ENCODE measurements around the gene CYP27C1. TPM values are rescaled to one million over a fixed set of nuclear protein-coding genes. Genes with fewer than 3 reads are reported as not detected.

The CYP27C1 gene
- total and polyA plus RNA-seq, 9 of the 15 experiments (the other 6 are each of a cell fraction or from before 2014, with no cell fraction given): not detected

DNA sequence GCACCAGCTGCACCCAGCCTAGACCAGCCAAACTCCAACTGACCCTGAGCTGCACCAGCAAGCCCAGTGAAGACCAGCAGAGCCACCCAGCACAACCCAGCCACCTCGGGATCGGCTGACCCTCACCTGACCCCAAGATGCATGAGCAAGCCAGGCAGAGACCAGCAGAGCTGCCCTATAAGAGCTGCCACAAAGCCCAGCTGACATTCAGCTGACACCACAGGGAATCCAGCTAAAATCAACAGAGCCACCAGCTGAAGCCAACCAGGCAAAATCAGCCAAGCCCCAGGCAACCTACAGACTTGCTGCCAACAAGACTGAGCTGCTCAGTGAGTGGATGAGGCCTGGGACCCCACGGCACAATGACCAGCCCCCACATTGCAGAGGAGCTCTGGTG lies 54.6 kb downstream of the CYP27C1 start:
- FAIRE-seq (no peak), ATAC-seq (no peak; the same call in 1 of the 3 replicates), DNase-seq (ENCODE audit: extremely low read depth in 1 of 4, low spot score in 3 of 4) (no peak)
- no peak overlapping the region for H3K27ac ChIP-seq (ENCODE audit: extremely low read depth, low read depth, low read length)
- CTCF ChIA-PET (ENCODE audit: low intra/inter-chr PET ratio): no interaction called here
- no peaks in the 10 kb centered on the region for H3K4me1 ChIP-seq (replicated peaks in 1 of 2; ENCODE audit: control insufficient read depth in 2 of 2, insufficient read depth in 2 of 2, low read length in 2 of 2)
- no peak for TF ChIP-seq ZNF23 (CRISPR knock-in tag; IDR thresholded peaks at IDR 0.05)
- TF ChIP-seq SIX5 (IDR thresholded peaks at IDR 0.05; ENCODE audit: borderline replicate concordance in 1 of 2, insufficient read depth in 1 of 2, low read depth in 1 of 2, low read length in 2 of 2): no peak
- no peak for TF ChIP-seq ZNF253 (CRISPR knock-in tag; conservative IDR thresholded peaks at IDR 0.05)
- no peak for TF ChIP-seq ARID2 (IDR thresholded peaks at IDR 0.05)
- no peak for TF ChIP-seq GABPB1 (CRISPR knock-in tag; IDR thresholded peaks at IDR 0.05)
- no peak for TF ChIP-seq CHCHD3 (CRISPR knock-in tag; IDR thresholded peaks at IDR 0.05)
- TF ChIP-seq ARHGAP35 (IDR thresholded peaks at IDR 0.05; ENCODE audit: partially characterized antibody): no peak
- TF ChIP-seq ZNF212 (CRISPR knock-in tag; IDR thresholded peaks at IDR 0.05): no peak
- TF ChIP-seq, protein P1, sequence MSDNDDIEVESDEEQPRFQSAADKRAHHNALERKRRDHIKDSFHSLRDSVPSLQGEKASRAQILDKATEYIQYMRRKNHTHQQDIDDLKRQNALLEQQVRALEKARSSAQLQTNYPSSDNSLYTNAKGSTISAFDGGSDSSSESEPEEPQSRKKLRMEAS (CRISPR knock-in tag; IDR thresholded peaks at IDR 0.05): no peak
- TF ChIP-seq SOX6 (IDR thresholded peaks at IDR 0.05): no peak
- no peak for TF ChIP-seq POLR3G (IDR thresholded peaks at IDR 0.05; ENCODE audit: extremely low read depth, insufficient read length, insufficient replicate concordance)
- TF ChIP-seq, protein P2, sequence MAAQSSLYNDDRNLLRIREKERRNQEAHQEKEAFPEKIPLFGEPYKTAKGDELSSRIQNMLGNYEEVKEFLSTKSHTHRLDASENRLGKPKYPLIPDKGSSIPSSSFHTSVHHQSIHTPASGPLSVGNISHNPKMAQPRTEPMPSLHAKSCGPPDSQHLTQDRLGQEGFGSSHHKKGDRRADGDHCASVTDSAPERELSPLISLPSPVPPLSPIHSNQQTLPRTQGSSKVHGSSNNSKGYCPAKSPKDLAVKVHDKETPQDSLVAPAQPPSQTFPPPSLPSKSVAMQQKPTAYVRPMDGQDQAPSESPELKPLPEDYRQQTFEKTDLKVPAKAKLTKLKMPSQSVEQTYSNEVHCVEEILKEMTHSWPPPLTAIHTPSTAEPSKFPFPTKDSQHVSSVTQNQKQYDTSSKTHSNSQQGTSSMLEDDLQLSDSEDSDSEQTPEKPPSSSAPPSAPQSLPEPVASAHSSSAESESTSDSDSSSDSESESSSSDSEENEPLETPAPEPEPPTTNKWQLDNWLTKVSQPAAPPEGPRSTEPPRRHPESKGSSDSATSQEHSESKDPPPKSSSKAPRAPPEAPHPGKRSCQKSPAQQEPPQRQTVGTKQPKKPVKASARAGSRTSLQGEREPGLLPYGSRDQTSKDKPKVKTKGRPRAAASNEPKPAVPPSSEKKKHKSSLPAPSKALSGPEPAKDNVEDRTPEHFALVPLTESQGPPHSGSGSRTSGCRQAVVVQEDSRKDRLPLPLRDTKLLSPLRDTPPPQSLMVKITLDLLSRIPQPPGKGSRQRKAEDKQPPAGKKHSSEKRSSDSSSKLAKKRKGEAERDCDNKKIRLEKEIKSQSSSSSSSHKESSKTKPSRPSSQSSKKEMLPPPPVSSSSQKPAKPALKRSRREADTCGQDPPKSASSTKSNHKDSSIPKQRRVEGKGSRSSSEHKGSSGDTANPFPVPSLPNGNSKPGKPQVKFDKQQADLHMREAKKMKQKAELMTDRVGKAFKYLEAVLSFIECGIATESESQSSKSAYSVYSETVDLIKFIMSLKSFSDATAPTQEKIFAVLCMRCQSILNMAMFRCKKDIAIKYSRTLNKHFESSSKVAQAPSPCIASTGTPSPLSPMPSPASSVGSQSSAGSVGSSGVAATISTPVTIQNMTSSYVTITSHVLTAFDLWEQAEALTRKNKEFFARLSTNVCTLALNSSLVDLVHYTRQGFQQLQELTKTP (IDR thresholded peaks at IDR 0.05; ENCODE audit: low read depth in 1 of 2, partially characterized antibody in 2 of 2): no peak
- no peak for TF ChIP-seq RBBP5 (IDR thresholded peaks at IDR 0.05; ENCODE audit: borderline replicate concordance, insufficient read depth, low read length, poor library complexity, severe bottlenecking)
- H4K20me1 ChIP-seq (replicated peaks; ENCODE audit: control insufficient read depth, insufficient read depth, low read length): no peaks in the 10 kb centered on the region; the same call in 1 of the 2 replicates
- BruUV-seq (replicated peaks): no TSS peak
- H3K9me3 ChIP-seq (replicated peaks; ENCODE audit: control insufficient read depth, insufficient read depth, low read depth, low read length): no peaks in the 10 kb centered on the region
- POLR2A ChIA-PET: interaction anchor here (0.7 kb wide), 1 partner anchor 243 kb away, joined by 3 read pairs; no protein-coding TSS in a partner anchor
- H3K4me2 ChIP-seq (ENCODE audit: insufficient read depth, low read length): no peak overlapping the region
- intact Hi-C loops (cut with micrococcal nuclease): no loop called here
- H3K4me3 ChIP-seq: no peak overlapping the region
- no peaks in the 10 kb centered on the region for H3K9me1 ChIP-seq (ENCODE audit: control insufficient read depth, insufficient read depth, low read length)
- peaks cover 7 to 44% of the 10 kb centered on the region in 2 experiments; a peak in 4 of 5 replicates for H3K27me3 ChIP-seq (ENCODE audit: control insufficient read depth in 2 of 2, insufficient read depth in 2 of 2, low read length in 2 of 2)
- peak overlapping the region in 1 of 2 experiments; percentile 20; a peak in 1 of 4 replicates for H3K9ac ChIP-seq (ENCODE audit: insufficient read depth in 1 of 2, low read depth in 2 of 2, low read length in 2 of 2)
- in situ Hi-C loops (cut with MboI): no loop called here
- no peaks in the 10 kb centered on the region for H3K36me3 ChIP-seq (ENCODE audit: control insufficient read depth, insufficient read depth, low read length)
- 0% methylated on average over 3 of the region's 3 CpGs for WGBS (ENCODE audit: insufficient coverage, low coverage, missing lambda C conversion rate)
- no peaks in the 10 kb centered on the region for H3K79me2 ChIP-seq (ENCODE audit: control insufficient read depth, insufficient read depth, low read length)
- H2AFZ ChIP-seq (ENCODE audit: low read depth, low read length): no peak overlapping the region
